ENCODE results near the gene C15orf40. TPM values are rescaled to one million over a fixed set of nuclear protein-coding genes. Genes with fewer than 3 reads are reported as not detected.
"Not testable (repeated sequence)": the region's sequence is repeated elsewhere in the genome, so short reads cannot be mapped to it uniquely, and the experiment has no call there.

C15orf40 gene
- total RNA-seq (2014; rRNA removed; shearing (Covaris generic)): 22.7 and 29.0 TPM in 2 replicates

DNA sequence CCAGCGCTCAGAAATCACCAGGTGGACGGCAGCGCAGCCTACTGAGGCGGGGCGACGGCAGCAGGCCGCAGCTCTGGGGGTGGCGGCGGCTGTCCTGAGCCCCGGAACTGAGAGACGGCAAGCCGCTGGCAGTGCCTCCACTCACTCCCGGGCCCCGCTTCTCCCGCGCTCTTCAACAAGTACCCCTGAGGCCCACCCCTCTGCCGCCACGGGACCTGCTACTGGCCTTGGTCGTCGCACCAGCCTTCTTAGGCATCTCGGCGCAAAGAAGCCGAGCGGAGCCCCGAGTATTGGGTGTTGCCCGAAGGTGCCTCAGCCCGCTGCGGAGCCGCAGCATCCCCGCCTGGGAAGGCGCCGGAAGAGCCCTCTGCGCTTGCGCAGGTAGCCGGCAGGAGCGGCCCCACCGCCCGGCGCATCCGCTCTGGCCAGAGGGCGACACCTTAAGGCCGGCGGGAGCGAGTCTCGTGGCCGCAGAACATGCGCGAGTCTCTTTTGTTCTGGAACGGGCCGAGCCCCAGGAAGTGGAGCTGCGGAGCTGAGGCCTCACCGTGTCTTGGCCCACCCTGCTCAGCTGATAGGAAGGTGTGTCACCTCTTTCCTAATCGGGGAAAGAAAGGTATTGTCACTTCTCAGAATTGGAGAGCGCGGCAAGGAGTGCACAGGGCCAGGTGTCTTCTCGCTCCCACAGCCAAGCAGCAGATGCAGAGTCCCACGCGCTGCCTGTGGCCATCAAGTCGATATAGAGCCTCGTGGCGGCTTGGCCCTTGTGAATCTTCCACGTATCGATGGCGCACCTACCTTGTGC lies at the start of gene C15orf40:
Gene C15orf40 (minus strand): TSS at position 369 of the 805 bp plus-strand sequence. CDS start 32 bp downstream, at position 337.
- Histone ChIP-seq H3K4me3 (peak within 1 kb of the TSS; percentile 90), H3K9me3 (replicated peaks) (0 out of 2 replicates have a peak, but pooled peaks cover 3% of the 10 kb centered on the region), H3K27me3 (replicated peaks) (no peaks in the 10 kb centered on the region), H3K36me3 (peaks cover 39% of the 10 kb centered on the region), H3K4me1 (replicated peaks) (peaks cover 13% of the 10 kb centered on the region), H3K27ac (peak within 1 kb of the TSS; percentile 24)
- peak; percentile 90 to 91 for DNase-seq (ENCODE audit: low read depth in 1 of 2, low spot score in 2 of 2)

DNA sequence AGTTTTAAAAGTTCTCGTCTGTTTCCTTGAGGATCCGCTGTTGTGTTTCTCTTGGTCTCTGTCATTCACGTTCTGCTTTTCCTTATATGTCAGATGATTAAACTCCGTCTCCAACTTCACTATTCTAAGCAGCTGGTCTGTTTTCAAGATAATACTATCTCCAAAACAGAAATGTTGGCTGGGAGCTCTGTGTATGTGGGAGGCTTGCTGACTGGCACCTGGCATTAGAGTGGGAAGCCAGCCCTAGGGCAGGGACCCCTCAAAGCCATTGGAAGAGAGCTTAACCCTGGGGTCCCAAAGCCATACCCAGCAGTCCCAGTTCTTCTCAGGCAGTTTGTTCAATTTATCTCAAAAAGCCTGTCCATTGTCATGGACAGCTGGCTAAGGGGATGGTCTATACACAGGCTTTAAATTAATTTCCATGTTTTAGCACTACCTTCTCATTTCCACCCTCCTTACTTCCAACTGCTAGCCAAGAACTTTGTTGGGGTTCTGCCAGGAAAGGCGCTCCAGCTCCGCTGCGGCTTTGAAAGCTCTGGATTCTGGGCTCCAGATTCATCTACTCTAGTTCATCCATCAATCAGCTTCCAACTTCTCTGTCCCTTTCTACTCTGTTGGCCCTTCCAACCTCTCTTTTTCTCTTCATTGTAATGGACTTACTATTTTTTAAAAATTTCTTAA lies 46.4 kb upstream of the C15orf40 start:
- Histone ChIP-seq H3K27ac (no peak overlapping the region), H3K27me3 (replicated peaks) (no peaks in the 10 kb centered on the region), H3K4me3 (no peak overlapping the region), H3K4me1 (replicated peaks) (no peaks in the 10 kb centered on the region), H3K36me3 (peaks cover 62% of the 10 kb centered on the region), H3K9me3 (replicated peaks) (no peaks in the 10 kb centered on the region)
- no peak for DNase-seq (ENCODE audit: low read depth in 1 of 2, low spot score in 2 of 2)

DNA sequence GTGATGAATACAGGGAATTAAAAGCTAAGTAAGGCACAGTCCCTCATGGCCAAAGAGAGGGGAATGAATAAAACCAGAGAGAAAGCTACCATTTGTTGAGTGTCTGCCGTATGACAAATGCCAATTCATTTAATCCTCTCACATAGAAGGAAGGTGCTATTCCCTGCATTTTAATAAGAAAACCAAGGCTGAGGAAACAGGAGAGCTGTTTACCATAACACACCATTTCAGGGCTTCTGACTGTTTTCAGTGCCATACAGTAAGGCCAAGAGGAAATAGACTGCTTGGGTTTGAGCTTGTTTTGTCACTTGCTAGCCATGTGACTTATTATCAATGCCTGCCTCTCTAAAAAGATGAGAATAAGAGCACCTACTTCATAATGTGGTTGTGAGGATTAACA lies 45.6 kb upstream of the C15orf40 start:
- H3K4me1 ChIP-seq (replicated peaks): no peaks in the 10 kb centered on the region
- no peaks in the 10 kb centered on the region for H3K27me3 ChIP-seq (replicated peaks)
- no peak for DNase-seq (ENCODE audit: low read depth in 1 of 2, low spot score in 2 of 2)
- H3K36me3 ChIP-seq: peaks cover 57% of the 10 kb centered on the region
- H3K4me3 ChIP-seq: no peak overlapping the region
- H3K9me3 ChIP-seq (replicated peaks): no peaks in the 10 kb centered on the region
- no peak overlapping the region for H3K27ac ChIP-seq

DNA sequence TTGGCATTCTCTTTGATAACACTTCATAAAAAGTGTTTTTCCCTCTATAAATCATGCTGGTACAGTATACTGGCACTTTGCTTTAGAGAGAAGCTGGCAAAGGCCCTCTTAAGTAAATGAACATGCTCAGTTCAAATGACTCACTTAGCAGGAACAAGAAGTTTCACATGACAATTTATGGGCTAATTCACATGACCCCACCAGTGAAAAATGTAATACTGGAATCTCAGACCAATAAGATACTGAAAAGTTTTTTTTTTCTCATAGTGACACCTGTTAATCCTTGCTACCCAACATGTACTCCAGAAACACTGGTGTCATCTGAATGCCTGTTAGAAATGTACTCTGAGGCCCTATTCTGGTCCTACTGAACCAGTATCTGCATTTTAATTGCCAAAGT lies 41.7 kb upstream of the C15orf40 start:
- peaks cover 67% of the 10 kb centered on the region for H3K36me3 ChIP-seq
- no peaks in the 10 kb centered on the region for H3K9me3 ChIP-seq (replicated peaks)
- no peak overlapping the region for H3K27ac ChIP-seq

DNA sequence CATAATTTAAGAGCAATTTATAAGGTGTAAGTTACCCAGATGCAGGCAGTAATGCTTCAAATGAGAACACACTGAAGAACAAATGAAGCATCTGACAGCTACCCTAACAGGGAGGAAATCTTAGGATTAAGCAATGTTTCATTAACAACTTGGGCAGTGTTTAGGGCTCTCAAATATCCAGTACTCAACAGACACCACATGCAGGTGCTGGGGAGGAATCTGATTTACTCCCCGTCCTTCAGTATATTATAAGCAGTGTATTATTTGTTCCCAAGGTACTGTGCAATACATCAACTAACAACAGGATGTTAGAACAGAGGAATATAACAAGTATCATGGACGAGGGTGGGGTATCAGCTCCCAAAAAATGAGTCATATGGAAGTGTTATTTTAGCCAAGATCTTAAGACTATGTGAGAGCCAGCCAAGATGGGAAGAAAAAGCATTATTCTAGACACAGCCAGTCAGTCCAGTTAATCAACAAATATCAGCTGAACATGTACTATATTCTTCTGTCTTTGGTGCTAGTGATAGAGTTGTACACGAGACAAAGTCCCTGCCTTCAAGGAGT lies 35.2 kb upstream of the C15orf40 start:
- H3K27ac ChIP-seq: no peak overlapping the region

More for the DNA sequence above, 41.7 kb upstream of the C15orf40 start:
- no peak overlapping the region for H3K4me3 ChIP-seq
- H3K4me1 ChIP-seq (replicated peaks): no peaks in the 10 kb centered on the region
- no peaks in the 10 kb centered on the region; the same call in 1 of the 2 replicates for H3K27me3 ChIP-seq (replicated peaks)
- DNase-seq (ENCODE audit: low read depth in 1 of 2, low spot score in 2 of 2): no peak

GRCh38 chr15:83044156-83044555 lies 32.7 kb upstream of the C15orf40 start:
- no peak for DNase-seq (ENCODE audit: low read depth in 1 of 2, low spot score in 2 of 2)
- no peak overlapping the region for H3K27ac ChIP-seq
- peaks cover 90% of the 10 kb centered on the region for H3K36me3 ChIP-seq
- no peak overlapping the region for H3K4me3 ChIP-seq
- no peaks in the 10 kb centered on the region for H3K9me3 ChIP-seq (replicated peaks)
- 0 out of 2 replicates have a peak, but pooled peaks cover 4% of the 10 kb centered on the region for H3K4me1 ChIP-seq (replicated peaks)
- H3K27me3 ChIP-seq (replicated peaks): no peaks in the 10 kb centered on the region

More for the DNA sequence above, 35.2 kb upstream of the C15orf40 start:
- Histone ChIP-seq H3K4me1 (replicated peaks) (0 out of 2 replicates have a peak, but pooled peaks cover 4% of the 10 kb centered on the region), H3K36me3 (peaks cover 80% of the 10 kb centered on the region), H3K4me3 (no peak overlapping the region), H3K9me3 (replicated peaks) (no peaks in the 10 kb centered on the region), H3K27me3 (replicated peaks) (no peaks in the 10 kb centered on the region; the same call in 1 of the 2 replicates)
- no peak for DNase-seq (ENCODE audit: low read depth in 1 of 2, low spot score in 2 of 2)

- Histone ChIP-seq H3K27ac (no peak overlapping the region), H3K9me3 (replicated peaks) (no peaks in the 10 kb centered on the region), H3K4me3 (no peak overlapping the region), H3K4me1 (replicated peaks) (no peaks in the 10 kb centered on the region), H3K36me3 (peaks cover 65% of the 10 kb centered on the region), H3K27me3 (replicated peaks) (no peaks in the 10 kb centered on the region)
- no peak for DNase-seq (ENCODE audit: low read depth in 1 of 2, low spot score in 2 of 2)
Observed at GRCh38 chr15:83039206-83039605, 27.8 kb upstream of the C15orf40 start.

DNA sequence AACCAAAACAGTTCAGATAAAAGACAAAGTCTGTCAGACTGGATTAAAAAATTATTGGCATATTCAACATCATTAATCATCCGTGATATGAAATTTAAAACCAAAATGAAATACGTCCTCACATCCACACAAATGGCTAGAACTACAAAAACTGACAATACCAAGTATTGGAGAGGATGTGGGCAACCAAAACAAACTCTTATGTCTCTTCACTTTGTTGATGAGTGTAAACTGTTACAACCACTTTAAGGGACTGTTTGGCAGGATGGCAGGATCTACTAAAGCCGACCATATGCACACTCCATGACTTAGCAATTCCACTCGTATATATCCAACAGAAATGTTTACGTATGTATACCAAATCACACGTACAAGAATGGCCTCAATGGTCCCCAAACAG lies 24.8 kb upstream of the C15orf40 start:
- Histone ChIP-seq H3K36me3 (peaks cover 51% of the 10 kb centered on the region), H3K4me3 (no peak overlapping the region), H3K9me3 (replicated peaks) (no peaks in the 10 kb centered on the region), H3K27me3 (replicated peaks) (no peaks in the 10 kb centered on the region), H3K27ac (no peak overlapping the region), H3K4me1 (replicated peaks) (peaks cover under 1% of the 10 kb centered on the region)
- no peak for DNase-seq (ENCODE audit: low read depth in 1 of 2, low spot score in 2 of 2)

DNA sequence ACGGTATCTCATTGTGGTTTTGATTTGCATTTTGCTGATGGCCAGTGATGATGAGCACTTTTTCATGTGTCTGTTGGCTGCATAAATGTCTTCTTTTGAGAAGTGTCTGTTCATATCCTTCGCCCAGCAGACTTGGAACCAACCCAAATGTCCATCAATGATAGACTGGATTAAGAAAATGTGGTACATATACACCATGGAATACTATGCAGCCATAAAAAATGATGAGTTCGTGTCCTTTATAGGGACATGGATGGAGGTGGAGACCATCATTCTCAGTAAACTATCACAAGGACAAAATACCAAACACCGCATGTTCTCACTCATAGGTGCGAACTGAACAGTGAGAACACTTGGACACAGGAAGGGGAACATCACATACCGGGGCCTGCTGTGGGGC lies 19.8 kb upstream of the C15orf40 start:
- DNase-seq (ENCODE audit: low read depth in 1 of 2, low spot score in 2 of 2); H3K4me3 ChIP-seq; H3K27ac ChIP-seq; H3K9me3 ChIP-seq (replicated peaks); H3K27me3 ChIP-seq (replicated peaks): not testable (repeated sequence)
- peaks cover 48% of the 10 kb centered on the region for H3K36me3 ChIP-seq
- H3K4me1 ChIP-seq (replicated peaks): peaks cover 20% of the 10 kb centered on the region

GRCh38 chr15:83030021-83030420 lies 18.6 kb upstream of the C15orf40 start:
- DNase-seq (ENCODE audit: low read depth in 1 of 2, low spot score in 2 of 2): peak; percentile 49 to 58

DNA sequence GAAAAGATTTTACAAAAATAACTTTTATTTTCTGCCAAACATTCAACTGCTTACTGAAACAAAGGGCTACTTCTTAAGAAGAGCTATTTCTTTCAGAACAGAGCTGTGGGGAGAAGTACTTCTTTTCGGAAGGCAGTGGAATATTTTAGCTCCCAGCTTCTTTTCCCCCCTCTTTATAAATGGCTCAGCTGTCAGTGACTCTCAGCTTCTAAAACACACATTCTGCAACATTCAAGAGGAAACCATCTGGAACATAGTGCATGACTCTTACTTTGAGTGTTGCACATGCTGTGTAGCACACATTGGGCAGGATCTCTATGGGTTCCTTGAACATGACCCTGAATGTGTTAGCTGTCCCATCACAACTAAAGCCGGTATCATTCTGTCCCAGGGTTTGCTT lies 7.0 kb upstream of the C15orf40 start:
- H3K27ac ChIP-seq: no peak overlapping the region
- no peaks in the 10 kb centered on the region for H3K4me1 ChIP-seq (replicated peaks)
- no peaks in the 10 kb centered on the region for H3K27me3 ChIP-seq (replicated peaks)
- peaks cover 40% of the 10 kb centered on the region for H3K36me3 ChIP-seq
- no peak for DNase-seq (ENCODE audit: low read depth in 1 of 2, low spot score in 2 of 2)
- no peaks in the 10 kb centered on the region for H3K9me3 ChIP-seq (replicated peaks)
- H3K4me3 ChIP-seq: no peak overlapping the region

More at GRCh38 chr15:83030021-83030420, 18.6 kb upstream of the C15orf40 start:
- Histone ChIP-seq H3K4me3 (no peak overlapping the region), H3K36me3 (peaks cover 48% of the 10 kb centered on the region), H3K4me1 (replicated peaks) (peaks cover 20% of the 10 kb centered on the region), H3K9me3 (replicated peaks) (no peaks in the 10 kb centered on the region), H3K27ac (peak overlapping the region; percentile 38; the same call in 1 of the 2 replicates), H3K27me3 (replicated peaks) (no peaks in the 10 kb centered on the region)

DNA sequence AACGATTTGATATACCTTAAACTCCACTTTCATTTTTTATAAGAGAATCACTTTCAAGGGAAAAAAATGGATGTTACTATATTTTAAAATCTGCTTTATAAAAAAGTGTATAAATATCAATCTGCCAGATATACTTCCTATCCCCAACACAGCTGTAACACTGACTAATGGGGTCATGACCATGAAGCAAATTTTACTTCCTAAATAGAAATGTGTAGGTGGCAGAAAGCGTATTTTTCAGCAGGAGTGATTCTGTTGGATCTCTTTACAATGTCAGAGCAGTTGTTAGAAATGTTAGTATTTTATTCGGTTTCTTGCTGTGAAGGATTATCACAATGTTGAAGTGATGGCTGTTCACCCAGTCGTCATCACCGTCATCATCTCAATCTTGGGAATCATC lies 5.5 kb upstream of the C15orf40 start:
- Histone ChIP-seq H3K4me1 (replicated peaks) (peaks cover 4% of the 10 kb centered on the region), H3K27ac (no peak overlapping the region), H3K27me3 (replicated peaks) (no peaks in the 10 kb centered on the region), H3K4me3 (no peak overlapping the region), H3K9me3 (replicated peaks) (no peaks in the 10 kb centered on the region), H3K36me3 (peaks cover 40% of the 10 kb centered on the region)
- DNase-seq (ENCODE audit: low read depth in 1 of 2, low spot score in 2 of 2): no peak

- peak in 1 of 2 experiments; percentile 6 for DNase-seq (ENCODE audit: low read depth in 1 of 2, low spot score in 2 of 2)
- H3K4me3 ChIP-seq: no peak overlapping the region
- H3K27ac ChIP-seq: no peak overlapping the region
- H3K36me3 ChIP-seq: peaks cover 35% of the 10 kb centered on the region
- H3K4me1 ChIP-seq (replicated peaks): peaks cover 11% of the 10 kb centered on the region
- H3K9me3 ChIP-seq (replicated peaks): 0 out of 2 replicates have a peak, but pooled peaks cover 3% of the 10 kb centered on the region
- no peaks in the 10 kb centered on the region for H3K27me3 ChIP-seq (replicated peaks)
Observed at GRCh38 chr15:83015361-83015760, 3.9 kb upstream of the C15orf40 start.

All from SJSA1 (cell line).